ENCODE measurements around the gene SMIM27.

The SMIM27 gene

DNA sequence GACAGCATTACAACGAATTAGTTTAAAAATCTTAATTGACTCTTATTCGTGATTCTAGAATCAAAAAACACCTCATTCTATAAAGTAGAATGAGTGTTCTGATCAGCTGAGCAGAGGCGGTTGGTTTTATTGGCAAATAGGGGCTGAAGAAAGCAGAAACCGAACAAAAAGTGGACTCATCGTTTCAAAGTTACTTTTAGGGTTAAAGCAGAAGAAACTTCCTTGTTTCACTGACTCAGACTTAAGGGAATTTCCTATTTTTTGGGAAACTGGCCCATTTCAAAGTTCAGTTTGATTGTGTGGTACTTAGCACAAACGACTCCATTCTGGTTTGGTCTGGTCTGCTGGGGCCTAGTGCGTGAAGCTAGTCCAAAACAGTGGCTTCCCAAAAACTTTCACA, 21.7 kb downstream of the SMIM27 start:
- Histone ChIP-seq H4K8ac (ENCODE audit: low read depth, low read length) (no peak overlapping the region), H3K4me3 (ENCODE audit: low read depth, low read length) (no peak overlapping the region), H3K27me3 (ENCODE audit: insufficient read depth, low read length) (no peaks in the 10 kb centered on the region), H2BK12ac (ENCODE audit: low read length) (no peak overlapping the region), H3K9me3 (ENCODE audit: insufficient read depth, low read depth, low read length) (no peaks in the 10 kb centered on the region), H3K79me1 (ENCODE audit: low read length) (peaks cover 5% of the 10 kb centered on the region), H3K4me2 (ENCODE audit: low read length) (no peak overlapping the region), H3K79me2 (ENCODE audit: control insufficient read depth, insufficient read depth, low read length, poor library complexity) (peaks cover 2% of the 10 kb centered on the region), H3K23ac (ENCODE audit: low read length) (no peak overlapping the region), H4K12ac (ENCODE audit: low read depth, low read length) (no peak overlapping the region), H3K18ac (ENCODE audit: low read length) (no peak overlapping the region), H3K9ac (ENCODE audit: low read length) (no peak overlapping the region), H3K4ac (ENCODE audit: low read depth, low read length) (no peak overlapping the region), H4K91ac (ENCODE audit: low read depth, low read length) (no peak overlapping the region), H3K36me3 (ENCODE audit: control insufficient read depth in 1 of 2, insufficient read depth in 2 of 2, low read length in 2 of 2) (peaks cover 0 to 4% of the 10 kb centered on the region in 2 experiments), H2BK120ac (ENCODE audit: insufficient read depth, low read length, poor library complexity) (no peak overlapping the region), H2AK5ac (ENCODE audit: low read length) (no peak overlapping the region), H3K27ac (ENCODE audit: low read depth, low read length) (no peak overlapping the region), H3K14ac (ENCODE audit: low read length) (no peak overlapping the region), H2BK5ac (ENCODE audit: low read depth, low read length, poor library complexity) (no peak overlapping the region), H2AFZ (ENCODE audit: insufficient read depth, low read length, poor library complexity) (peak overlapping the region; percentile 76), H3K4me1 (ENCODE audit: control insufficient read depth in 1 of 2, insufficient read depth in 2 of 2, low read length in 2 of 2) (no peaks in the 10 kb centered on the region)
- DNase-seq: no peak
- no CpG with 5 or more reads among the region's 7 CpGs for WGBS (ENCODE audit: extremely low coverage, insufficient coverage, insufficient read length)

DNA sequence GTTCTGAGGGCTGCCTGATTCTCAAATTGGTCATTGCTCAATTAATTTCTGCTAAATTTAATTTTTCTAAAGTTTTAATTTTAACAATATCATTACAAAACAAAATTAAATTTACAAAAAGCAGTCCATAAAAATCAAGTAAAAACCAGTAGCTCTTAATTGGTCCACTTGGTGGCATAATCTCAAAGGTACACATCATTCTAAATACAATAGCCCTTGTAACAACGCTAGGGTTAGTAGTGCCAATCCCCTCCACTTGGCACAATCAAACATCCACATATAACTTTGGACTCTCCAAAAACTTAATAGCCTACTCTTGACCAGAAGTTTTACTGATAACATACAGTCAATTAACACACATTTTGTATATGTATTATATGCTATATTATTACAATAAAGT, 22.7 kb downstream of the SMIM27 start:
- Histone ChIP-seq H3K18ac (ENCODE audit: low read length) (no peak overlapping the region), H3K4ac (ENCODE audit: low read depth, low read length) (no peak overlapping the region), H2AFZ (ENCODE audit: insufficient read depth, low read length, poor library complexity) (no peak overlapping the region), H2BK5ac (ENCODE audit: low read depth, low read length, poor library complexity) (no peak overlapping the region), H3K79me1 (ENCODE audit: low read length) (peaks cover 5% of the 10 kb centered on the region), H3K9me3 (ENCODE audit: insufficient read depth, low read depth, low read length) (no peaks in the 10 kb centered on the region), H4K8ac (ENCODE audit: low read depth, low read length) (no peak overlapping the region), H3K23ac (ENCODE audit: low read length) (no peak overlapping the region), H3K4me2 (ENCODE audit: low read length) (no peak overlapping the region), H3K14ac (ENCODE audit: low read length) (no peak overlapping the region), H4K91ac (ENCODE audit: low read depth, low read length) (no peak overlapping the region), H3K27me3 (ENCODE audit: insufficient read depth, low read length) (no peaks in the 10 kb centered on the region), H3K79me2 (ENCODE audit: control insufficient read depth, insufficient read depth, low read length, poor library complexity) (peaks cover 2% of the 10 kb centered on the region), H3K4me3 (ENCODE audit: low read depth, low read length) (no peak overlapping the region), H2AK5ac (ENCODE audit: low read length) (no peak overlapping the region), H3K9ac (ENCODE audit: low read length) (no peak overlapping the region), H2BK12ac (ENCODE audit: low read length) (no peak overlapping the region), H2BK120ac (ENCODE audit: insufficient read depth, low read length, poor library complexity) (no peak overlapping the region), H3K4me1 (ENCODE audit: control insufficient read depth in 1 of 2, insufficient read depth in 2 of 2, low read length in 2 of 2) (no peaks in the 10 kb centered on the region), H3K27ac (ENCODE audit: low read depth, low read length) (no peak overlapping the region), H4K12ac (ENCODE audit: low read depth, low read length) (no peak overlapping the region), H3K36me3 (ENCODE audit: control insufficient read depth in 1 of 2, insufficient read depth in 2 of 2, low read length in 2 of 2) (peaks cover 0 to 4% of the 10 kb centered on the region in 2 experiments)
- DNase-seq: no peak
- no CpG with 5 or more reads among the region's 1 CpG for WGBS (ENCODE audit: extremely low coverage, insufficient coverage, insufficient read length)

DNA sequence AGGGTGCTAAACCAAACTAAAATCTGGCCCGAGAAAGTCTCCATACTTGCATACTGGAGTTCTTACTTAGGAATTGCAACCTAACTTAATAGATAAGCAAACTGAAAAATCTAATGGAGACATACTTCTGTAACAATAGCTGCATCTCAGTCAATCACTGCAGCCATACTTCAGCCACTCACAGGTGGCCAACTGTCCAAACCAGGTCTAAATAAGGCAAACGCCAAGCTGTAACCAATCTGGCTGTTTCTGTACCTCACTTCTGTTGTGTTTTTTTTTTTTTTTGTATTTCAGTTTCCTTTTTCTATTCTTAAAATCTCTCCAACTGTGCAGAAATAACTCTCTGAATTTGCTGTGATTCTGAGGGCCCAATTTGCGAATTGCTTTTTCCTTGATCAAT, 25.2 kb downstream of the SMIM27 start:
- Histone ChIP-seq H3K36me3 (ENCODE audit: control insufficient read depth in 1 of 2, insufficient read depth in 2 of 2, low read length in 2 of 2) (no peaks in the 10 kb centered on the region), H3K27ac (ENCODE audit: low read depth, low read length) (no peak overlapping the region), H4K91ac (ENCODE audit: low read depth, low read length) (no peak overlapping the region), H3K4me3 (ENCODE audit: low read depth, low read length) (no peak overlapping the region), H2AFZ (ENCODE audit: insufficient read depth, low read length, poor library complexity) (no peak overlapping the region), H4K12ac (ENCODE audit: low read depth, low read length) (no peak overlapping the region), H2BK5ac (ENCODE audit: low read depth, low read length, poor library complexity) (no peak overlapping the region), H3K4ac (ENCODE audit: low read depth, low read length) (no peak overlapping the region), H3K23ac (ENCODE audit: low read length) (no peak overlapping the region), H3K79me1 (ENCODE audit: low read length) (peaks cover 7% of the 10 kb centered on the region), H3K9ac (ENCODE audit: low read length) (no peak overlapping the region), H3K27me3 (ENCODE audit: insufficient read depth, low read length) (no peaks in the 10 kb centered on the region), H3K79me2 (ENCODE audit: control insufficient read depth, insufficient read depth, low read length, poor library complexity) (peaks cover 2% of the 10 kb centered on the region), H4K8ac (ENCODE audit: low read depth, low read length) (no peak overlapping the region), H3K4me2 (ENCODE audit: low read length) (no peak overlapping the region), H3K4me1 (ENCODE audit: control insufficient read depth in 1 of 2, insufficient read depth in 2 of 2, low read length in 2 of 2) (peaks cover 0 to 3% of the 10 kb centered on the region in 2 experiments), H2AK5ac (ENCODE audit: low read length) (no peak overlapping the region), H3K18ac (ENCODE audit: low read length) (no peak overlapping the region), H3K14ac (ENCODE audit: low read length) (no peak overlapping the region), H3K9me3 (ENCODE audit: insufficient read depth, low read depth, low read length) (no peaks in the 10 kb centered on the region), H2BK12ac (ENCODE audit: low read length) (no peak overlapping the region), H2BK120ac (ENCODE audit: insufficient read depth, low read length, poor library complexity) (no peak overlapping the region)
- no peak for DNase-seq
- WGBS (ENCODE audit: extremely low coverage, insufficient coverage, insufficient read length): no CpG with 5 or more reads among the region's 3 CpGs

DNA sequence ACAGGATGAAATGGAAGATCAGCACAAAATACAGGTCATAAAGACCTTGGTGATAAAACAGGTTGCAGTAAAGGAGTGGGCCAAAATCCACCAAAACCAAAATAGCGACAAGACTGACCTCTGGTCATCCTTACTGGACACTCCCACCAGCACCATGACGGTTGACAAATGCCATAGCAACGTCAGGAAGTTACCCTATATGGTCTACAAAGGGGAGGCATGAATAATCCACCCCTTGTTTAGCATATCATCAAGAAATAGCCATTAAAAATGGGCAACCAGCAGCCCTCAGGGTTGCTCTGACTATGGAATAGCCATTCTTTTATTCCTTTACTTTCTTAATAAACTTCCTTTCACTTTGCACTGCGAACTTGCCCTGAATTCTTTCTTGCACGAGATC, 26.8 kb downstream of the SMIM27 start:
- Histone ChIP-seq H3K9ac (ENCODE audit: low read length) (no peak overlapping the region), H4K8ac (ENCODE audit: low read depth, low read length) (no peak overlapping the region), H2BK5ac (ENCODE audit: low read depth, low read length, poor library complexity) (no peak overlapping the region), H2AFZ (ENCODE audit: insufficient read depth, low read length, poor library complexity) (no peak overlapping the region), H2BK12ac (ENCODE audit: low read length) (no peak overlapping the region), H4K12ac (ENCODE audit: low read depth, low read length) (no peak overlapping the region), H3K9me3 (ENCODE audit: insufficient read depth, low read depth, low read length) (no peaks in the 10 kb centered on the region), H3K79me1 (ENCODE audit: low read length) (peaks cover 1% of the 10 kb centered on the region), H4K91ac (ENCODE audit: low read depth, low read length) (no peak overlapping the region), H3K4ac (ENCODE audit: low read depth, low read length) (no peak overlapping the region), H2BK120ac (ENCODE audit: insufficient read depth, low read length, poor library complexity) (no peak overlapping the region), H3K23ac (ENCODE audit: low read length) (no peak overlapping the region), H3K4me3 (ENCODE audit: low read depth, low read length) (no peak overlapping the region), H3K14ac (ENCODE audit: low read length) (no peak overlapping the region), H3K27ac (ENCODE audit: low read depth, low read length) (no peak overlapping the region), H3K18ac (ENCODE audit: low read length) (no peak overlapping the region), H2AK5ac (ENCODE audit: low read length) (no peak overlapping the region), H3K4me2 (ENCODE audit: low read length) (no peak overlapping the region), H3K36me3 (ENCODE audit: control insufficient read depth in 1 of 2, insufficient read depth in 2 of 2, low read length in 2 of 2) (no peaks in the 10 kb centered on the region), H3K27me3 (ENCODE audit: insufficient read depth, low read length) (no peaks in the 10 kb centered on the region), H3K4me1 (ENCODE audit: control insufficient read depth in 1 of 2, insufficient read depth in 2 of 2, low read length in 2 of 2) (peaks cover 0 to 3% of the 10 kb centered on the region in 2 experiments), H3K79me2 (ENCODE audit: control insufficient read depth, insufficient read depth, low read length, poor library complexity) (no peaks in the 10 kb centered on the region)
- no CpG with 5 or more reads among the region's 5 CpGs for WGBS (ENCODE audit: extremely low coverage, insufficient coverage, insufficient read length)
- DNase-seq: no peak

Data from trophoblast cell (in vitro differentiated cells and primary cell).